Measurements from ENCODE around the gene KRT74.

DNA sequence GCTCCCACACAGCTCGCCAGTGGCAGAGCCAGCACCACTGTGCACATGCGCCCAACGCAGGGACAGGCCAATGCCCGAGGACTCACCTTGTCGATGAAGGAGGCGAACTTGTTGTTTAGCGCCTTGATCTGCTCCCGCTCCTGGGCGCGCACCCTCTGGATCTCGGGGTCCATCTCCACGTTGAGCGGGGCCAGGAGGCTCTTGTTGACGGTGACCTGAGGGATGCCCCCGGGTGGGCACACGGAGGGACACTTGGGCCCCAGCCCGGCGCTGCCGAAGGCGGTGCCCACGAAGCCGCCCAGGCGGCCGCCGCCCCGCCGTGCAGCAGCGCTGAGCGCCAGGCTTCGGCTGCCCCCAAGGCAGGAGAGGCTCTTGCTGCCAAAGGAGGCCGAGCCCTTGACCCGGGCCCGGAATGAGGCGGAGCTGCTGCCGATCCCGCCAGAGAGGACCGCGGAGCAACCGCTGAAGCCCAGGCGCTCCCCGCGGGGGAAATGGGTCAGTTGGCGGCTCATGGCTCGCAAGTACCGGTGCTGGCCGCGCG is 27.4 kb upstream of the KRT74 start, which contains the start of gene KRT72:
- TF ChIP-seq XRCC5 (IDR thresholded peaks at IDR 0.05; ENCODE audit: low read depth, low read length) = no peak
- no peak for TF ChIP-seq POLR2AphosphoS2 (IDR thresholded peaks at IDR 0.05; ENCODE audit: low read length)
- TF ChIP-seq, protein P1, sequence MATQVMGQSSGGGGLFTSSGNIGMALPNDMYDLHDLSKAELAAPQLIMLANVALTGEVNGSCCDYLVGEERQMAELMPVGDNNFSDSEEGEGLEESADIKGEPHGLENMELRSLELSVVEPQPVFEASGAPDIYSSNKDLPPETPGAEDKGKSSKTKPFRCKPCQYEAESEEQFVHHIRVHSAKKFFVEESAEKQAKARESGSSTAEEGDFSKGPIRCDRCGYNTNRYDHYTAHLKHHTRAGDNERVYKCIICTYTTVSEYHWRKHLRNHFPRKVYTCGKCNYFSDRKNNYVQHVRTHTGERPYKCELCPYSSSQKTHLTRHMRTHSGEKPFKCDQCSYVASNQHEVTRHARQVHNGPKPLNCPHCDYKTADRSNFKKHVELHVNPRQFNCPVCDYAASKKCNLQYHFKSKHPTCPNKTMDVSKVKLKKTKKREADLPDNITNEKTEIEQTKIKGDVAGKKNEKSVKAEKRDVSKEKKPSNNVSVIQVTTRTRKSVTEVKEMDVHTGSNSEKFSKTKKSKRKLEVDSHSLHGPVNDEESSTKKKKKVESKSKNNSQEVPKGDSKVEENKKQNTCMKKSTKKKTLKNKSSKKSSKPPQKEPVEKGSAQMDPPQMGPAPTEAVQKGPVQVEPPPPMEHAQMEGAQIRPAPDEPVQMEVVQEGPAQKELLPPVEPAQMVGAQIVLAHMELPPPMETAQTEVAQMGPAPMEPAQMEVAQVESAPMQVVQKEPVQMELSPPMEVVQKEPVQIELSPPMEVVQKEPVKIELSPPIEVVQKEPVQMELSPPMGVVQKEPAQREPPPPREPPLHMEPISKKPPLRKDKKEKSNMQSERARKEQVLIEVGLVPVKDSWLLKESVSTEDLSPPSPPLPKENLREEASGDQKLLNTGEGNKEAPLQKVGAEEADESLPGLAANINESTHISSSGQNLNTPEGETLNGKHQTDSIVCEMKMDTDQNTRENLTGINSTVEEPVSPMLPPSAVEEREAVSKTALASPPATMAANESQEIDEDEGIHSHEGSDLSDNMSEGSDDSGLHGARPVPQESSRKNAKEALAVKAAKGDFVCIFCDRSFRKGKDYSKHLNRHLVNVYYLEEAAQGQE (IDR thresholded peaks at IDR 0.05; ENCODE audit: borderline replicate concordance) = no peak
- TF ChIP-seq, protein P1 (CRISPR knock-in tag; IDR thresholded peaks at IDR 0.05; ENCODE audit: low read depth) = no peak
- TF ChIP-seq EZH2 (IDR thresholded peaks at IDR 0.05; ENCODE audit: borderline replicate concordance, low read depth, low read length) = no peak
- TF ChIP-seq YY1 (IDR thresholded peaks at IDR 0.05; ENCODE audit: borderline replicate concordance in 1 of 3, control insufficient read depth in 1 of 3, extremely low read depth in 1 of 3, insufficient read depth in 3 of 3, insufficient read length in 1 of 3, insufficient replicate concordance in 2 of 3, low read depth in 1 of 3, low read length in 2 of 3) = no peak
- no peak for TF ChIP-seq NRF1 (conservative IDR thresholded peaks at IDR 0.05 in 1 of 2, IDR thresholded peaks at IDR 0.05 in 1 of 2)
- TF ChIP-seq POLR2A (conservative IDR thresholded peaks at IDR 0.05) = no peak
- TF ChIP-seq RAD21 (CRISPR knock-in tag; conservative IDR thresholded peaks at IDR 0.05 in 1 of 2, IDR thresholded peaks at IDR 0.05 in 1 of 2) = no peak
- no peak for TF ChIP-seq TAF1 (IDR thresholded peaks at IDR 0.05; ENCODE audit: control insufficient read depth, extremely low read depth, insufficient read depth, low read length, severe bottlenecking)
- no peak for TF ChIP-seq SP1 (CRISPR knock-in tag; IDR thresholded peaks at IDR 0.05)
- TF ChIP-seq, protein P2, sequence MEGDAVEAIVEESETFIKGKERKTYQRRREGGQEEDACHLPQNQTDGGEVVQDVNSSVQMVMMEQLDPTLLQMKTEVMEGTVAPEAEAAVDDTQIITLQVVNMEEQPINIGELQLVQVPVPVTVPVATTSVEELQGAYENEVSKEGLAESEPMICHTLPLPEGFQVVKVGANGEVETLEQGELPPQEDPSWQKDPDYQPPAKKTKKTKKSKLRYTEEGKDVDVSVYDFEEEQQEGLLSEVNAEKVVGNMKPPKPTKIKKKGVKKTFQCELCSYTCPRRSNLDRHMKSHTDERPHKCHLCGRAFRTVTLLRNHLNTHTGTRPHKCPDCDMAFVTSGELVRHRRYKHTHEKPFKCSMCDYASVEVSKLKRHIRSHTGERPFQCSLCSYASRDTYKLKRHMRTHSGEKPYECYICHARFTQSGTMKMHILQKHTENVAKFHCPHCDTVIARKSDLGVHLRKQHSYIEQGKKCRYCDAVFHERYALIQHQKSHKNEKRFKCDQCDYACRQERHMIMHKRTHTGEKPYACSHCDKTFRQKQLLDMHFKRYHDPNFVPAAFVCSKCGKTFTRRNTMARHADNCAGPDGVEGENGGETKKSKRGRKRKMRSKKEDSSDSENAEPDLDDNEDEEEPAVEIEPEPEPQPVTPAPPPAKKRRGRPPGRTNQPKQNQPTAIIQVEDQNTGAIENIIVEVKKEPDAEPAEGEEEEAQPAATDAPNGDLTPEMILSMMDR (IDR thresholded peaks at IDR 0.05 in 2 of 3, conservative IDR thresholded peaks at IDR 0.05 in 1 of 3; ENCODE audit: insufficient read depth in 2 of 3, low read depth in 1 of 3, low read length in 3 of 3) = no peak
- no peak for TF ChIP-seq RBFOX2 (IDR thresholded peaks at IDR 0.05; ENCODE audit: low read depth, low read length)
- no peak for TF ChIP-seq TAF15 (IDR thresholded peaks at IDR 0.05; ENCODE audit: low read depth, low read length)
